DMS 273 treated with DMSO at 0.1 percent for 48 hours (cell line): ENCODE results near the gene CHAD.
A peak's percentile ranks its signal among the peaks of the same experiment; 100 is the strongest.
"Not testable (repeated sequence)": the region's sequence is repeated elsewhere in the genome, so short reads cannot be mapped to it uniquely, and the experiment has no call there.

Experiments
- DNase-seq: peaks from one replicate; lab custom pipeline; 2025; lab: John Stamatoyannopoulos, UW

The CHAD gene

GRCh38 chr17:50493744-50494143 is 25.1 kb upstream of the CHAD start:
- DNase-seq = no peak

GRCh38 chr17:50492214-50492613 is 23.5 kb upstream of the CHAD start:
- DNase-seq = no peak

- no peak for DNase-seq
These were observed 22.8 kb upstream of the CHAD start for GRCh38 chr17:50491505-50491904.

- no peak for DNase-seq
These were observed 20.2 kb upstream of the CHAD start for GRCh38 chr17:50488880-50489279.

GRCh38 chr17:50487213-50488096 is 18.8 kb upstream of the CHAD start:
- no peak for DNase-seq

GRCh38 chr17:50484386-50485155 is 15.9 kb upstream of the CHAD start:
- no peak for DNase-seq

GRCh38 chr17:50483266-50483665 is 14.6 kb upstream of the CHAD start:
- no peak for DNase-seq

GRCh38 chr17:50482516-50482915 is 13.8 kb upstream of the CHAD start:
- peak; percentile 46 for DNase-seq

- DNase-seq = no peak
These were observed 13.4 kb upstream of the CHAD start for GRCh38 chr17:50482110-50482509.

- DNase-seq = no peak
These were observed 13.0 kb upstream of the CHAD start for GRCh38 chr17:50481648-50482047.

GRCh38 chr17:50480854-50481490 is 12.3 kb upstream of the CHAD start:
- no peak for DNase-seq

GRCh38 chr17:50480142-50480764 is 11.6 kb upstream of the CHAD start:
- no peak for DNase-seq

GRCh38 chr17:50479522-50480141 is 11.0 kb upstream of the CHAD start:
- DNase-seq = peak; percentile 48

GRCh38 chr17:50478391-50479381 is 10.0 kb upstream of the CHAD start, which contains the start of gene RSAD1:
Gene RSAD1 (plus strand): TSS chr17:50478860. CDS start chr17:50478885, 25 bp downstream.
- DNase-seq = peak; percentile 78

- no peak for DNase-seq
These were observed 9.3 kb upstream of the CHAD start for GRCh38 chr17:50477976-50478375.

- no peak for DNase-seq
These were observed 8.1 kb upstream of the CHAD start for GRCh38 chr17:50476545-50477315.

GRCh38 chr17:50475775-50476544 is 7.3 kb upstream of the CHAD start:
- not testable (repeated sequence) for DNase-seq

GRCh38 chr17:50475362-50475761 is 6.7 kb upstream of the CHAD start:
- DNase-seq = no peak

- no peak for DNase-seq
These were observed 5.8 kb upstream of the CHAD start for GRCh38 chr17:50474523-50474922.
